Measurements from ENCODE around the gene CEP63.
A peak's percentile ranks its signal among the peaks of the same experiment; 100 is the strongest.

The CEP63 gene

GRCh38 chr3:134485718-134486576 lies at the start of gene CEP63, which contains the start of gene ANAPC13:
Gene CEP63 (plus strand): TSS chr3:134486057. CDS start chr3:134495321, 9,264 bp downstream.
Gene ANAPC13 (minus strand): TSS chr3:134485985. CDS start chr3:134482904, 3,081 bp downstream.
- peak; percentile 97 for DNase-seq

- DNase-seq: no peak
These were observed 48.6 kb upstream of the CEP63 start for GRCh38 chr3:134437211-134437752.

- no peak for DNase-seq
These were observed 44.5 kb upstream of the CEP63 start for GRCh38 chr3:134441321-134441720.

DNA sequence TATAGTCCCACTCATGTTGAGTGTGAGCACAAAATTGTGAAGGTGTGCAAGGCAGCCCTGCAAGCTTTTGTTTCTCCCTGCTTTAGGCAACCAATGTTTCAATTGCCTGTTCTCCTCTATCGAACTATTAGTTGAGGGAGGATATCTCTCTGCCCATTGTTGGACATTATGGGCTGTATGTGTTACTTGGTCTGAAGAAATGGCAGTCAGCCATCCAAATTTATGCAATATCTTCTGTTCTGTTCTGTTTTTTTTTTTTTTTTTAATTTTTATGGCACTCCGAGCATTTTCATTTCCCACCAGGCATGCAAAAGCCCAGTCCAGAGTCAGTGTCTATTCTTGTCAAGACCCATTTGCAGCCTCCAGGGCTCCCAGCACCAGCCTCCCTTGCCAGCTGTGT lies 44.0 kb upstream of the CEP63 start:
- DNase-seq: no peak

- DNase-seq: no peak
These were observed 40.8 kb upstream of the CEP63 start for GRCh38 chr3:134445095-134445494.

- DNase-seq: peak; percentile 62
These were observed 40.2 kb upstream of the CEP63 start for GRCh38 chr3:134445636-134446035.

DNA sequence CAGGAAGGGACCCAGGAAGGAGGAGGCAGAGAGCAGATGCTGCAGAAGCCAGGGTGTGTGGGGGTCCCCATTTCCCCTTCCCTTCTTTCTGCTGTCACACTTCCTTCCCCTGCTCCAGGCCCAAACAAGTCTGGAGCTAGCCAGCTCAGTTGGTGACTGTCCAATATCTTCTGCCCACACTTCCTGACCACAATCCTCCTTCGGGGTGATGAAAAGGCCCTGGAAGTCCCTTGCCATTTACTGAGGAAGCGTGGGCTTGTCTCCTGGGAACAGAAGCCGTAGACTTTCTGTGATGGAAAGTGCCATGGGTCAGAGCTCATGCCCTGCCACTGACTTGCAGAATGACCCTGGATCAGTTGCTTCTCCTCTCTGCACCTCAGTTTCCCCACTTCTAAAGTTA lies 39.1 kb upstream of the CEP63 start:
- DNase-seq: no peak

GRCh38 chr3:134447351-134447750 lies 38.5 kb upstream of the CEP63 start:
- no peak for DNase-seq

GRCh38 chr3:134448664-134449063 lies 37.2 kb upstream of the CEP63 start:
- no peak for DNase-seq

GRCh38 chr3:134449277-134449676 lies 36.6 kb upstream of the CEP63 start:
- DNase-seq: peak; percentile 4

DNA sequence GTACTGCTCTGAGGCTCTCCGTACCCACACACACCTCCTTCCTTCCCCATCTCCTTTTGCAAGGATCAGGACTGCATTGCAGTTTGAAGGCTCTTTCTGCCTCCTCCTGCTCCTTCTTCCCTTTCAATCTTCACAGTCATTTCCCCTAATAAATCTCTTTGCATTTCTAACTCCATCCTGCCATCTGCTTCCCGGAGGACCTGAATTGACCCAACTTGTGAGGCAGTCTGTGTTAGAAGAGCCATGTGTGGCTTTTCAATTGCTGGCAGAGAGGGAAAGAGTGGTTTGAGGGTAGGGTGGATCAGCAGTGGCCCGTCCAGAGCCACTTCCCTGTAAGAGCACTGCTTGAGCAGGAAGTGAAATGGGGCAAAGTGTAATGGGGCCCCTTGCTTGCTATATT lies 35.9 kb upstream of the CEP63 start:
- DNase-seq: no peak

- no peak for DNase-seq
These were observed 32.2 kb upstream of the CEP63 start for GRCh38 chr3:134453631-134454030.

- DNase-seq: no peak
These were observed 28.3 kb upstream of the CEP63 start for GRCh38 chr3:134457376-134458074.

- no peak for DNase-seq
These were observed 27.4 kb upstream of the CEP63 start for GRCh38 chr3:134458406-134458945.

DNA sequence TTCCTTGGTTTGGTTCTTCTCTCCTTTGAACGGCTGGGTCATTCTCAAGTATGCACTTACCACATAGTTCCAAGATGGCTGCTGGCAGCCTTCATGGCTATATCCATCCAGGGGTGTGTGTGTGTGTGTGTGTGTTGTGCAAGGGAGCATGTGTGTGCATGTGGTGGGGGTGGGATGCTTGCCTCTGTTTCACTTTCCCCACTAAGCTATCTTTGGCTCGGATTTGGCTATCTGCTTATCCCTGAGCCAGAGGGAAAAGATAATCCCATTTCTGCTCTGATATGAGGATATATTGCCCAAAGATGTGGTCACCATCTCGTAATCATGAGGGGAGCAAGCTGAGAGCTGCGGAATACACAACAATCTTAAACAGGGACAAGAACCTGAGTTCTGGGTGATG lies 26.3 kb upstream of the CEP63 start:
- DNase-seq: no peak

DNA sequence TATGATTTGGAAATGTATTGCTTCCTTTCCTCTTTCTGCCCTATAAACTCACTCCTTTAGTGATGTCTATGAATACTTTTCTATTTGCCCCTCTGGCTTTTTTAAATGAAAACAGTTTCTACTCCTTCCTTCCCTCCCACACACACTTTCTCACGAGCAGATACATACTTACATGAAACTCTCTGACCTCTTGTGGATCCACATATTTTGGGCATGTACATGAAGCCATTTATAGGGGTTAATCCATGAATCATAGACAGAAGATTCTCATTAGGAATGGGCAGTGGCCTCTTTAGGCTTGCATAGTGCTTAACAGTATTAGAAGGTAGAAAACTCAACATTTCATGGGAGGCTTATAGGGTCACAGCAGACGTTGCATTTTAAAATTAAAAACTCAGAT lies 24.9 kb upstream of the CEP63 start:
- peak; percentile 14 for DNase-seq

GRCh38 chr3:134462331-134462941 lies 23.4 kb upstream of the CEP63 start:
- DNase-seq: peak; percentile 35

GRCh38 chr3:134463676-134464063 lies 22.2 kb upstream of the CEP63 start:
- DNase-seq: no peak

- DNase-seq: no peak
These were observed 21.7 kb upstream of the CEP63 start for GRCh38 chr3:134464064-134464688.

DNA sequence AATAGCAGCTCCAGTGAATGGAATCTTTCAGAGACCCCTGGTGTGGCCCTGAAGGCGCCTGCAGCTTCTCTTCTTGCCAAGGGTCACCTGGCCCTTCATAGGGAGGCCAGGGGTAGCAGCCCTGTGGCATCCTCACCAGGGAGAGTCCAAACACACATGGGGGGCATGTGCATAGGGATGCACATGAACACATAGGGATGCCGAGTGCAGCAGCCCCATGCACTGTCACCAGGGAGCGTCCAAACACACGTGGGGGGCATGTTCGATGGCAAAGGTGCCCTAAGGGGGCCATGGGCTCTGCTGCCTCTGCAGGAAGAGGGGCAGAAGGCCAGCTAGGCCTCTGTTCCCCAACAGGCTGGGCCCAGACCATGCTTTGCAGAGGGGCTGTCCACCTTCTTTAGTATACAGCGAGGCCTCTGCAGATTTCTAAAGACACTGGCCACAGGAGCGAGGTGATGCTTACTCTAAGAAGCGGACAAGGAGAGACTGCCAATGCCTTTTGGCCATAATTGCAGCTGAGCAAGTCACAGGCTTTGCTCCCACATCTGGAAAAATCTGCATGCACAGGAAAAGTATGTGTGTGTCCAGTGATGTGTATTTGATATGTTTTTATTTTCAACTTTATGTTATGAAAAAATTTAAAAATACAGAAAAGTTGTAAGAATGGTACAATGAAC lies 21.0 kb upstream of the CEP63 start:
- DNase-seq: no peak

DNA sequence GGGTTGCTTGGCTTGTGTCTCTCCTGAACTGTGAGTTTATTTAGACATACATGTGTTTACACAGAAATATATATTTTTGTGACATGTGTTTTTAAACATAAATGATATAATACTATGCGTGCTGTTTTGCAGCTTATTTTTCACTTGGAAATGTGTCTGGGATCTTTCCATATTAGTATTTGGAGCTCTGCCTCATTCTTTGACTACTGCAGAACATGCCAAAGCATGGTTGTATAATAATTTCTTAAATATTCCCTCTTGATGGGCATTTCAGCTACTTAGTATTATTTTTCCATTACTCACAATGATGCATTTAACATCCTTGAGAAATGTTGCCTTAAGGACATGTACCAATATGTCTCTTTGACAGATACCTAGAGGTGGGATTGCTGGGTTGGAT lies 19.5 kb upstream of the CEP63 start:
- no peak for DNase-seq

DNA sequence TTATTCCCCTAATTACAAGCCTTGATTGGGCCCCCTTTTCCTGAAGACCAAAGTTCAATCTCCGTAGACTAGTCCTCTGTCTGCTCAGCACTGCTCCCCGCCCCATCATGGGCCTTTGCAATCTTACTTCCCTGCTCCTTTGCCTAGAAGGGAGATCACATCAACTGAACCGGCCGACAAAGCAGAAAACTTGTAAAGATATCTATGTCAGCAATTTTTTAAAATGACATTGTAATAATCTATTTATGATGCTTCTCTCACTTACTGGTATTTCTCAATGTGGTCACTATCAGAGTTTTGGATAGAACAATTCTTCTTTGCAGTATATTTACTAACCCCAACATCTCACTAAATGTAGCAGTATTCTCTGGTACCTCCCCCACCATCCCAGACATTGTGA lies 17.3 kb upstream of the CEP63 start:
- no peak for DNase-seq
